Uterus (tissue), 2 donors: ENCODE data around the gene PRDX6.

Source experiments
- POLR2A ChIP-seq, 2 donors: fragments of 450-650 bp; IDR thresholded peaks; one replicate each; pipeline ENCODE4 v1.6.1; 2016; ENCODE audit warnings: antibody characterized with exemption in 2 of 2, mild to moderate bottlenecking in 1 of 2, moderate library complexity in 1 of 2
- TF ChIP-seq, protein P1 (sequence below), 4 experiments: fragments of 200-600 bp in 2 of 4; fragments of 450-650 bp in 2 of 4; sonication (generic) in 2 of 4; IDR thresholded peaks; one replicate each; pipeline ENCODE4 v1.5.1; 2016 to 2019; ENCODE audit warnings: antibody characterized with exemption in 4 of 4, mild to moderate bottlenecking in 2 of 4, moderate library complexity in 1 of 4

DNA sequence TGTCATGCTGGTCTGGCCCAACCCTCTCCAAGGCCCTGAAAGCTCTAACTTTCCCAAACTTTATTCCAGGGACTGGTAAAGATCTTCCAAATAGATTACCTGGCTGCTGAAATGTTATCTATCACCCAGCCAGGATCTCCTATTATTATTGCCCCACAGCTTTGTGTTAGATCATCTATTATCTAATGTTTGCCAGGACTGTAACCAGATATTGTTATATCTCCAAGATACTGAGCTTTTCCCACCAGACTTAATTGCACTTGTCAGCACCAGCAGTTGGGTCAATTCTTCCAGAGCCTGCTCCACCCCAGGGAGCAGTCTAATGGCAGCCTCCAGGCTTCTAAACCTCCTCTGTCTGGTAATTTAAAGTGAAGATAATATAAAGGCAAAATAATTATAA is 59.1 kb downstream of the PRDX6 start:
- TF ChIP-seq, protein P1, sequence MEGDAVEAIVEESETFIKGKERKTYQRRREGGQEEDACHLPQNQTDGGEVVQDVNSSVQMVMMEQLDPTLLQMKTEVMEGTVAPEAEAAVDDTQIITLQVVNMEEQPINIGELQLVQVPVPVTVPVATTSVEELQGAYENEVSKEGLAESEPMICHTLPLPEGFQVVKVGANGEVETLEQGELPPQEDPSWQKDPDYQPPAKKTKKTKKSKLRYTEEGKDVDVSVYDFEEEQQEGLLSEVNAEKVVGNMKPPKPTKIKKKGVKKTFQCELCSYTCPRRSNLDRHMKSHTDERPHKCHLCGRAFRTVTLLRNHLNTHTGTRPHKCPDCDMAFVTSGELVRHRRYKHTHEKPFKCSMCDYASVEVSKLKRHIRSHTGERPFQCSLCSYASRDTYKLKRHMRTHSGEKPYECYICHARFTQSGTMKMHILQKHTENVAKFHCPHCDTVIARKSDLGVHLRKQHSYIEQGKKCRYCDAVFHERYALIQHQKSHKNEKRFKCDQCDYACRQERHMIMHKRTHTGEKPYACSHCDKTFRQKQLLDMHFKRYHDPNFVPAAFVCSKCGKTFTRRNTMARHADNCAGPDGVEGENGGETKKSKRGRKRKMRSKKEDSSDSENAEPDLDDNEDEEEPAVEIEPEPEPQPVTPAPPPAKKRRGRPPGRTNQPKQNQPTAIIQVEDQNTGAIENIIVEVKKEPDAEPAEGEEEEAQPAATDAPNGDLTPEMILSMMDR (IDR thresholded peaks at IDR 0.05), result no peak
- TF ChIP-seq POLR2A (IDR thresholded peaks at IDR 0.05), result no peak
